ENCODE results near the gene PLXNB1. TPM values are rescaled to one million over a fixed set of nuclear protein-coding genes. Genes with fewer than 3 reads are reported as not detected.

Gene PLXNB1
- total RNA-seq, 1 experiment from 2014 or later, result 35.6 TPM

DNA sequence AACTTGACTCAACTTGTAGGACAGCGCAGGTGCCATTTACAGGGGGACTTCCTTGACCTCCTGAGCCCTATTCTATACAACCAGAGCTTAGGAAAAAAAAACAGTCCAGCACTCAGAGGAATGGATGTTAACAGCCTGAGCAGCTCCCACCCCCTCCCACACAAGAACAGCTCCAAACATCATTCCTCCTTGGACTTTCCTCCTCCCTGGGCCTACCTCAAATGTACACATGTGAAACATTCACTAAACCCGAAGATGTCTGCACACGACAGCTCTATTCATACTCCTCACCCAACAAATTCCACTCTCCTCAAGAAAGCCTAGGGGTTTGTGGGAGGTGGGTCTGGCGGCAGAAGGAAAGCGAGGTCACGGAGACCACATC is 16.1 kb upstream of the PLXNB1 start:
- H3K36me3 ChIP-seq (ENCODE audit: control insufficient read depth in 1 of 2, insufficient read depth in 2 of 2, low read length in 2 of 2), result peaks cover 16 to 34% of the 10 kb centered on the region in 2 experiments
- ATAC-seq (peak; percentile 5), DNase-seq (ENCODE audit: low read depth, low spot score) (no peak)
- no peaks in the 10 kb centered on the region for H3K27me3 ChIP-seq (ENCODE audit: insufficient read depth, low read length)
- H4K20me1 ChIP-seq (ENCODE audit: insufficient read depth), result no peaks in the 10 kb centered on the region
- peak overlapping the region; percentile 96 to 97 for H3K4me3 ChIP-seq (replicated peaks in 1 of 2; ENCODE audit: low read depth in 1 of 2, low read length in 2 of 2)
- ChIA-PET POLR2A (interaction anchor here (1.1 to 1.7 kb wide), 8 partner anchors 10 to 190 kb away, joined by 3 to 13 read pairs (median 4); partner anchors contain the start of genes PFKFB4 and SLC26A6), RAD21 (ENCODE audit: low non-redundant PET in 1 of 2, low total read pairs in 2 of 2, uncharacterized antibody in 2 of 2, unreplicated experiment in 2 of 2) (interaction anchor here in 1 of 2 experiments (1.9 kb wide), 1 partner anchor 111 kb away, joined by 4 read pairs; the partner anchor contains the start of gene PFKFB4), CTCF (interaction anchor here (0.8 to 4.6 kb wide), 6 partner anchors 10 to 252 kb away, joined by 3 to 50 read pairs (median 4); no protein-coding TSS in a partner anchor)
- no peaks in the 10 kb centered on the region for H3K9me2 ChIP-seq (ENCODE audit: insufficient read depth)
- peak overlapping the region; percentile 84 for H3K4me2 ChIP-seq (ENCODE audit: low read length)
- H3K79me2 ChIP-seq (ENCODE audit: insufficient read depth, low read length), result peaks cover 54% of the 10 kb centered on the region
- TF ChIP-seq POLR2A (IDR thresholded peaks at IDR 0.05; ENCODE audit: borderline replicate concordance, extremely low read depth, insufficient read depth, insufficient read length) (no peak), EGR1 (IDR thresholded peaks at IDR 0.05; ENCODE audit: low read depth) (no peak), EZH2phosphoT487 (IDR thresholded peaks at IDR 0.05; ENCODE audit: borderline replicate concordance) (no peak)
- TF ChIP-seq, protein P1, sequence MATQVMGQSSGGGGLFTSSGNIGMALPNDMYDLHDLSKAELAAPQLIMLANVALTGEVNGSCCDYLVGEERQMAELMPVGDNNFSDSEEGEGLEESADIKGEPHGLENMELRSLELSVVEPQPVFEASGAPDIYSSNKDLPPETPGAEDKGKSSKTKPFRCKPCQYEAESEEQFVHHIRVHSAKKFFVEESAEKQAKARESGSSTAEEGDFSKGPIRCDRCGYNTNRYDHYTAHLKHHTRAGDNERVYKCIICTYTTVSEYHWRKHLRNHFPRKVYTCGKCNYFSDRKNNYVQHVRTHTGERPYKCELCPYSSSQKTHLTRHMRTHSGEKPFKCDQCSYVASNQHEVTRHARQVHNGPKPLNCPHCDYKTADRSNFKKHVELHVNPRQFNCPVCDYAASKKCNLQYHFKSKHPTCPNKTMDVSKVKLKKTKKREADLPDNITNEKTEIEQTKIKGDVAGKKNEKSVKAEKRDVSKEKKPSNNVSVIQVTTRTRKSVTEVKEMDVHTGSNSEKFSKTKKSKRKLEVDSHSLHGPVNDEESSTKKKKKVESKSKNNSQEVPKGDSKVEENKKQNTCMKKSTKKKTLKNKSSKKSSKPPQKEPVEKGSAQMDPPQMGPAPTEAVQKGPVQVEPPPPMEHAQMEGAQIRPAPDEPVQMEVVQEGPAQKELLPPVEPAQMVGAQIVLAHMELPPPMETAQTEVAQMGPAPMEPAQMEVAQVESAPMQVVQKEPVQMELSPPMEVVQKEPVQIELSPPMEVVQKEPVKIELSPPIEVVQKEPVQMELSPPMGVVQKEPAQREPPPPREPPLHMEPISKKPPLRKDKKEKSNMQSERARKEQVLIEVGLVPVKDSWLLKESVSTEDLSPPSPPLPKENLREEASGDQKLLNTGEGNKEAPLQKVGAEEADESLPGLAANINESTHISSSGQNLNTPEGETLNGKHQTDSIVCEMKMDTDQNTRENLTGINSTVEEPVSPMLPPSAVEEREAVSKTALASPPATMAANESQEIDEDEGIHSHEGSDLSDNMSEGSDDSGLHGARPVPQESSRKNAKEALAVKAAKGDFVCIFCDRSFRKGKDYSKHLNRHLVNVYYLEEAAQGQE (IDR thresholded peaks at IDR 0.05; ENCODE audit: low read depth), result no peak
- no peaks in the 10 kb centered on the region for H3K9me3 ChIP-seq (ENCODE audit: control insufficient read depth in 1 of 2, insufficient read depth in 1 of 2, low read depth in 1 of 2, low read length in 2 of 2)
- H3K9ac ChIP-seq (ENCODE audit: low read length), result peak overlapping the region; percentile 87
- intact Hi-C loops (cut with micrococcal nuclease), result no loop called here
- TSS peak; percentile 85 for BruUV-seq (replicated peaks)
- peak overlapping the region; percentile 82 for H3K27ac ChIP-seq (ENCODE audit: low read depth, low read length)
- no peak overlapping the region for H2AFZ ChIP-seq (ENCODE audit: low read depth, low read length, poor library complexity, severe bottlenecking)
- H3K4me1 ChIP-seq (ENCODE audit: control insufficient read depth in 1 of 2, insufficient read depth in 2 of 2, low read length in 2 of 2), result peaks cover 17 to 31% of the 10 kb centered on the region in 2 experiments
